Activated CD4-positive, alpha-beta T cell treated with anti-CD3 and anti-CD28 coated beads for 36 hours (primary cell): ENCODE results near the gene LRPAP1. TPM values are rescaled to one million over a fixed set of nuclear protein-coding genes. Genes with fewer than 3 reads are reported as not detected.
"Not testable (repeated sequence)": the region's sequence is repeated elsewhere in the genome, so short reads cannot be mapped to it uniquely, and the experiment has no call there.

Source experiments
- ATAC-seq: fragments of 200-7000 bp; cut with Tn5 transposase; one replicate; pipeline ENCODE4 v1.10.0; 2021; ENCODE audit warnings: mild to moderate bottlenecking, moderate library complexity
- CTCF ChIA-PET: fragments of 350-600 bp; sonication (Branson Sonifier 250); formaldehyde crosslinking; loops from one replicate; lab custom pipeline; 2021; ENCODE audit warnings: antibody characterized with exemption; lab: Charles Lee
- POLR2A ChIA-PET: fragments of 350-600 bp; sonication (Branson Sonifier 250); formaldehyde crosslinking; loops from one replicate; lab custom pipeline; 2021; ENCODE audit warnings: antibody characterized with exemption, inconsistent platforms; lab: Charles Lee
- DNase-seq: peaks from one replicate; pipeline ENCODE4 v3.0.0-alpha.2; 2020
- H3K27ac Mint-ChIP-seq: one replicate; pipeline ENCODE4 v1.8.0; 2021; ENCODE audit warnings: mixed read lengths
- H3K27me3 Mint-ChIP-seq: one replicate; pipeline ENCODE4 v1.8.0; 2021; ENCODE audit warnings: mixed read lengths
- H3K36me3 Mint-ChIP-seq: one replicate; pipeline ENCODE4 v1.8.0; 2021; ENCODE audit warnings: low read depth, mixed read lengths
- H3K4me1 Mint-ChIP-seq: one replicate; pipeline ENCODE4 v1.8.0; 2021; ENCODE audit warnings: mixed read lengths
- H3K4me3 Mint-ChIP-seq: one replicate; pipeline ENCODE4 v1.8.0; 2021; ENCODE audit warnings: mild to moderate bottlenecking, moderate library complexity, mixed read lengths
- H3K9me3 Mint-ChIP-seq: one replicate; pipeline ENCODE4 v1.8.0; 2021; ENCODE audit warnings: low read depth, mixed read lengths
- intact Hi-C, 2 experiments: fragments of 100-400 bp; cut with DNase I in 1 of 2; cut with micrococcal nuclease in 1 of 2; formaldehyde crosslinking; loops; one replicate each; pipeline versions ENCODE4 v1.14.2 to v1.15.1; 2022 to 2024; cut with DNase I, micrococcal nuclease
- total RNA-seq, 2 experiments: library from RNA; stranded (reverse); gene quantifications; one replicate each; pipeline ENCODE4 v1.2.3, GENCODE V29; 2021

Gene LRPAP1
- total RNA-seq, 2 experiments from 2014 or later: 50.8 to 53.4 TPM

DNA sequence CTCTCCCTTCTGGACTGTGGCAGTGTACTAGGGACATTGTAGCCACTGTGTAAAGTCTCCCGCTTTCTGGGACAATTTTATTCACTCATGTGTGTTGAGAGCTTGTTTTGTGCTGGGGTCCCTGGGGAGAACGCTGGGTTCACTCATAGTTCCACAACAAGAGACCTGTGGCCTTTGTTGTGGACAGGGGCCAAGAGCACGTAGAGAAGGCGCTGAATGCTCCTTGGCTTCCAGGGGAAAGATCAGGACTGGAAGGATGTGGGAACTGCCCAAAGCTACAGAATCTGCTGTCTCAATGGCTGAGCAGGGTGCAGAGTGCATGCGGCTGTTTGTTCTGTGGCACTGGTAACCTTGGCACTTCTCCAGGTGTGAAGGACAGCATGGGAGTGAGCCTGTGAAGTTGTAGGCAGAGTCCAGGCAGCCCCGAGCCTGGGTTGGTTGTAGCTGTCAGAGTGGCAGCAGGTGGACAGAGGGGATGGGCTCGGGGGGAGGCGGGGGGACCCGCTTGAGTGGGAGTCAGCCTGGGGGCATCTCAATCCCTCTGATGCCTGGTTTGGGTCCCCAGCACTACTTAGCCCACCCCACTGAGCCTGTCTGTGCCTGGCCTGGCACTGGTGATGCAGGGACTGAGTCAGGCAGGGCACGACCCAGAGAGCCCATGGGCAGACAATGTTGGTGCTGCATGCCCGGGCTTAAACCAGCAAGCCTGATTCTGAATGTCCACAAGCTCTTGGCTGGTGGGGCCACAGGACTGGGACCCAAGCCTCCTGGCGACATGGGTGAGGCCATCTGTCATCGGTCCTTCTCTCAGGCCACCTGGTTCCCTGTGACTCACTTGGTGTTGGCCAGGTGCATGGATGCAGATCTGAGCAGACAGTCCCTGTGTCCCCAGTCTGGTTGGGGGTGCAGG is 27.4 kb upstream of the LRPAP1 start:
- H3K27ac Mint-ChIP-seq, H3K36me3 Mint-ChIP-seq, POLR2A ChIA-PET, DNase-seq, H3K4me1 Mint-ChIP-seq, intact Hi-C loops, H3K9me3 Mint-ChIP-seq, H3K27me3 Mint-ChIP-seq, CTCF ChIA-PET, ATAC-seq, H3K4me3 Mint-ChIP-seq: not testable (repeated sequence)

DNA sequence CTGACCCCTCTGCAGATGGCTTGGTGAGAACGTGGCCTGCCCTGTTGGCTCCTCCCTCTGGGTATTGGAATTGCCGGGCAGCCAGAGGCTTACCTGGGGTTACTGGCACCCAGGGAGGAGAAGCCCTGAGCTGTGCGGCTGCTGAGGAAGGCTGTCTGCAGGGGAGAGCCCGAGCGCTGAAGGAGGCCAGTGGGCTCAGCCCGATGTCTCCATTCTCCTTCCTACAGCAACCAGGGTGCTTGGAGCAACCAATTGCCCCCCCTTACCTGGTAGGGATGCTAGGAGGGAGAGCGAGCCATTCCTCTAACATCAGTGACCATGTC is 26.3 kb upstream of the LRPAP1 start:
- H3K36me3 Mint-ChIP-seq, H3K4me1 Mint-ChIP-seq, POLR2A ChIA-PET, H3K9me3 Mint-ChIP-seq, intact Hi-C loops, H3K27ac Mint-ChIP-seq, H3K4me3 Mint-ChIP-seq, H3K27me3 Mint-ChIP-seq, CTCF ChIA-PET, DNase-seq, ATAC-seq: not testable (repeated sequence)

DNA sequence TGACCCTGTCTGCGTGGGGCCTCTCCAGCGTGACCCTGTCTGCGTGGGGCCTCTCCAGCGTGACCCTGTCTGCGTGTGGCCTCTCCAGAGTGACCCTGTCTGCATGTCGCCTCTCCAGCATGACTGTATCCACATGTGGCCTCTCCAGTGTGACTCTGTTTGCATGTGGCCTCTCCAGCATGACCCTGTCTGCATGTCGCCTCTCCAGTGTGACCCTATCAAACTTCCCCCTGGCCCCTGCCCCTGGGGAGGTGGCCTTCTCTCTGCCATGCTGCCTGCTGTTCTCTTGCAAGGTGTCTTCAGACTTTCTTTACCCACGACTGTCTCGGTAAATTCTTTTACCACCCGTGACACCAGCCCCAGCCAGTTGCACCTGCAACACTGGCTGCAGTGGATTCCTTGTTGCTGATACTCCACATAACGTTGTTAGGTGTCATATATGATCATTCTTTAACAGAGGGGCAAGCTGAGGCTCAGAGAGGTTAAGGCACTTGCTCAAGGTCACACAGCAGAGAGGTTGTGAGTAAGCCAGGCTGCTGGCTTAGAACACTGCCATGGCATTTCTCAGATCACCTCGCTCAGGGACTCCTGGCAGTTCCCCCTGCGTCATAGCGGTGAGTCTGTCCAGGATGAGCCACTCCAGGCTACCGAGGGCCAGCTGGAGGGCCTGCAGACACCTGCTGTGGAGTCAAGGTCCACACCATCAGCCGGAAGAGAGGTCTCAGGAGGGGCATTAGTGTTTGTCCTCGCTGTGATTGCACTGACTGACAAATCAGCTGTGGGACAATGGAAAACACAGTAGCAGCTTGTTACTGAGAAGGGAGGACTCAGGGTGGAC is 25.7 kb upstream of the LRPAP1 start:
- H3K4me1 Mint-ChIP-seq, H3K9me3 Mint-ChIP-seq, DNase-seq, intact Hi-C loops, H3K4me3 Mint-ChIP-seq, CTCF ChIA-PET, H3K36me3 Mint-ChIP-seq, POLR2A ChIA-PET, H3K27me3 Mint-ChIP-seq, H3K27ac Mint-ChIP-seq, ATAC-seq: not testable (repeated sequence)

DNA sequence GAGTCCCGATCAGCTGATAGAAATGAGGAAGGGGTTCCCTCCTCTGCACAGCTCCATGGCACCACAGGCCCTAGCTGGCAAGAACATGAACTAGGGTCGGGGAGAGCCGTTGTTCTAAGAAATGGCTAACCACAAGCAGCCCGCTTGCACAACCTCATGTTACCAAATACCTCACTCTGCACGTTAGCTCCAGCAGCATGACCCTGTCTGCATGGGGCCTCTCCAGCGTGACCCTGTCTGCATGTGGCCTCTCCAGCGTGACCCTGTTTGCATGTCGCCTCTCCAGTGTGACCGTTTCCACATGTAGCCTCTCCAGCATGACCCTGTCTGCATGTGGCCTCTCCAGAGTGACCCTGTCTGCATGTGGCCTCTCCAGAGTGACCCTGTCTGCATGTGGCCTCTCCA is 24.9 kb upstream of the LRPAP1 start:
- intact Hi-C loops, H3K27ac Mint-ChIP-seq, POLR2A ChIA-PET, CTCF ChIA-PET, H3K4me3 Mint-ChIP-seq, H3K27me3 Mint-ChIP-seq, H3K4me1 Mint-ChIP-seq, H3K36me3 Mint-ChIP-seq, DNase-seq, ATAC-seq, H3K9me3 Mint-ChIP-seq: not testable (repeated sequence)

DNA sequence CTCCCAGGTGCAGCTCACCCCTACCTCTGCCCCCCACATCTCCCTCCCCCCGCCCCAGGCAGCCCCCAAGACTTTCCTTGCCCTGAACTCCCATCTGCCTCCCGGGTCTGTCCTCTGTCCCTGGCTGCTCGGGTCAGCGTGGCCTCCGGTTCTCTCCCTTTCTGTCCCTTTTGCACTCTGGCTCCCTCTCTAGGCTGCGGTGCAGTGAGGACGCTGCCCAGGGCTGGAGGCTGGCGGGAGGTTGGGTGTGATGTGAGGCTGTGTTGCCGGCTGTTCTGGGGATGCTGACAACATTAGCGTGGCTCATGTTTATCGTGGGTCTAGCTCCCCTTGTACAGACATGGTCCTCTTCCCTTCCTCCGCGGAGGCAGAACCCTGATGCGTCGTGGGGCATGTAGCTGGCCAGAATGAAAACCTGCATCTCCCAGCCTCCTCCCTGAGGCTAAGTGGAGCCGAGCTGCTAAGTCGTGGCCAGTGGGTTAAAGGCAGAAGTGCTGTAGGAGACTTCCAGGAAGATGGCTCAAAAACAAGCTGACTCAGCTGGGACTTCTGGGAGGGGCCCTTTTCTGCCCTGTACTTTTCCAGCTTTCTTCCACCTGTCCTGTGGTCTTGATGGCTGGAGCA is 24.1 kb upstream of the LRPAP1 start:
- H3K9me3 Mint-ChIP-seq, ATAC-seq, H3K4me1 Mint-ChIP-seq, CTCF ChIA-PET, POLR2A ChIA-PET, H3K27me3 Mint-ChIP-seq, H3K36me3 Mint-ChIP-seq, H3K4me3 Mint-ChIP-seq, DNase-seq, intact Hi-C loops, H3K27ac Mint-ChIP-seq: not testable (repeated sequence)

DNA sequence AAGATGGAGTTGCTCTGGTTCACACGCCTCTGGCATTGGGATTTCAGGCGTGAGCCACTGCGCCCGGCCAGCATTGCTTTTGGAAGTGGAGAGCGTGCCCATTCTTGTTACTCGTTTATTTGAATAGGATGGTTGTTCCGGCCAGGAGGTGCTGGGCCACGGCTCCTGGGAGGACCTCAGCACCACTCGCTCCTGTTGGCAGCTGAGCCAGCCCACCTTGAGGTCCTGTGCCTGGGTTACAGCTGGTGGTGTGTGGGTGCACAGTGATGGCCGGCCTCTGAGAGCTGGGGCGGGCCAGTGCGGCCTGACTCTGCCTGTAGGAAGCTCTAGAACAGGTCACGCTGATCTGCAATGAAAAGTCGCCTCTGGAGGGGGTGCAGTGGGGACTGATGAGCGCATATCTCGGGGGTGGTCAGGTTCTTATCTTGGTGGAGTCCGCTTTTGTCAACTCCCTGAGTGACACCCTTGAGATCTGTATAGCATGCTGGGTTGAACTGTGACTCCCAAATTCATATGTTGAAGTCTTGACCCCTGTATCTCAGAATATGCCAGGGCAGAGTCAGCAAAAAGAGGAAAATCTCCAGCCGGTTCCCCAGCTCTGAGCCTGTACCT is 23.3 kb upstream of the LRPAP1 start:
- H3K36me3 Mint-ChIP-seq, H3K4me3 Mint-ChIP-seq, H3K9me3 Mint-ChIP-seq, H3K4me1 Mint-ChIP-seq, DNase-seq, H3K27ac Mint-ChIP-seq, intact Hi-C loops, CTCF ChIA-PET, ATAC-seq, POLR2A ChIA-PET, H3K27me3 Mint-ChIP-seq: not testable (repeated sequence)

DNA sequence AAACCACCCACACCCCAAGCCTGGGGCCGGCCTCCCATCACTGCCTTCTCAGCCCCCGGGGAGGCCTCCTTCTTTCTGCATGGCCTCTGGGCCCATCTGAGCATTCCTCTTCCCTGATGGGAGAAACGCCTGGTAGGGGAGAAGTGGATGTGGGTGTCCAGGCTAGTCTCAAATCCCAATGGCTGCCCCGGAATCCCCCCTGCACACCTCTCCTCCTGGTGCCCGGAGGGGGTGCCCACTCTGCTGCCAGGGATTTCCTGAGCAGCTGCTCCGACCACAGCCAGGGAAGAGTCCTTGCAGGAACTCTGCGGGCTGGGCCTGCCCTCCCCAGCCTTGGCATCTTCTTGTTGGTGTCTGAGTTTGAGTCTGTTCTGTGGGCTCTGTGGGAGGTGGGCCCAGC is 19.1 kb upstream of the LRPAP1 start:
- H3K4me1 Mint-ChIP-seq, H3K4me3 Mint-ChIP-seq, H3K27ac Mint-ChIP-seq, POLR2A ChIA-PET, H3K9me3 Mint-ChIP-seq, intact Hi-C loops, CTCF ChIA-PET, DNase-seq, H3K27me3 Mint-ChIP-seq, H3K36me3 Mint-ChIP-seq, ATAC-seq: not testable (repeated sequence)

DNA sequence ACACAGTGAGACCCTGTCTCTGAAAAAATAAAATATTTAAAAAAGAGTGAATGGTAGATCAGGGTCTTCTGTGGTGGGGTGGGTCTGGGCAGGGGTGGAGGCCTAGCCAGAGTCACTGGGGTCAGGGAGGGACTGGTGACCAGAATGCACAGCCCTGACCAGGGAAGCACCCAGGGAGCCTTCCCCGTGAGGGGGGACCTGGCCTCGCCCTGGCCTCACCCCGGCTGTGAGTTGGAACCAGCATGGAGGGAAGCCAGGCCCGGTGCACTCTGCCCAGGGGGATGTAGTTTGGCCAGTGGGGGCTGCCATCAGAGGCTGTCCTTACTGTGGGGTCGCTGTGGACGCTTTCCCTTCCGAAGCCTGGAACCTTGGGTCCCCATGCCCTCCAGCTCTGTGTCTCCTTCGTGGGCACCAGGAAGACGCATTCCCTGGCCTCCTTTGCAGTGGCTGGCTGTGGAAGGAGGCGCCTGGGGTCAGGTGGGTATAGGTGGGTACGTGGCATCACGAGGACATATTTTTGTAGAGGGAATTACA is 18.6 kb upstream of the LRPAP1 start:
- H3K4me3 Mint-ChIP-seq, H3K36me3 Mint-ChIP-seq, CTCF ChIA-PET, H3K27ac Mint-ChIP-seq, POLR2A ChIA-PET, H3K4me1 Mint-ChIP-seq, intact Hi-C loops, DNase-seq, H3K9me3 Mint-ChIP-seq, H3K27me3 Mint-ChIP-seq, ATAC-seq: not testable (repeated sequence)

DNA sequence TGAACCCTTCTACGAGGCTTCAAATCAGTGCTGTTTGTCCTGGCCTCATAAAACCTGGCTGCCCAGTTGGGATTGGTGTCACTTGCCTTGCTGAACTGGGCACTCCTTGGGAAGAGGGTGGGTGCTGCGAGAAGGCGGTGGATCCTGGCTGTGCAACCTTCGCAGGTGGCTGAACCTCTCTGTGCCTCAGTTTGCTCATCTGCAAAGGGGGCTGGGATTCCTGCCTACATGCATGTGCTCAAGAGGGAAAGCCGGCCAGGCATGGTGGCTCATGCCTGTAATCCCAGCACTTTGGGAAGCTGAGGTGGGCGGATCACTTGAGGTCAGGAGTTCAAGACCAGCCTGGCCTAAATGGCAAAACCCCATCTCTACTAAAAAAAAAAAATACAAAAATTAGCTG is 17.8 kb upstream of the LRPAP1 start:
- H3K36me3 Mint-ChIP-seq, intact Hi-C loops, H3K9me3 Mint-ChIP-seq, ATAC-seq, H3K4me3 Mint-ChIP-seq, DNase-seq, H3K4me1 Mint-ChIP-seq, H3K27me3 Mint-ChIP-seq, POLR2A ChIA-PET, CTCF ChIA-PET, H3K27ac Mint-ChIP-seq: not testable (repeated sequence)

DNA sequence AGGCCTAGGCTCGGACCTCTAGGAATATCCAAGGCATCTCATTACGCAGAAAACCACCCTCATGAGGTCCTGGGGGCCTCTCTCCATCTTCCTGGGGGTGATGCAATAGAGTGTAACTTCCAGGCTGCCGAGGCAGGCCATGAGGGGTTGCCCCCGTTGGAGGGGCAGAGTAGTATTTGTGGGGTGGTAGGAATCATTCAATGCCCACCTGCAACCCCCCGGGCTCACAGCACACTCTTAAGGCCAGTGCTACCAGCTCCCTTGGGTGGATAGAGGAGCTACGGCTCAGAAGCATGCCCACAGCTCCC is 17.4 kb upstream of the LRPAP1 start:
- H3K9me3 Mint-ChIP-seq, H3K4me3 Mint-ChIP-seq, CTCF ChIA-PET, H3K27me3 Mint-ChIP-seq, H3K4me1 Mint-ChIP-seq, DNase-seq, intact Hi-C loops, H3K36me3 Mint-ChIP-seq, ATAC-seq, H3K27ac Mint-ChIP-seq, POLR2A ChIA-PET: not testable (repeated sequence)

DNA sequence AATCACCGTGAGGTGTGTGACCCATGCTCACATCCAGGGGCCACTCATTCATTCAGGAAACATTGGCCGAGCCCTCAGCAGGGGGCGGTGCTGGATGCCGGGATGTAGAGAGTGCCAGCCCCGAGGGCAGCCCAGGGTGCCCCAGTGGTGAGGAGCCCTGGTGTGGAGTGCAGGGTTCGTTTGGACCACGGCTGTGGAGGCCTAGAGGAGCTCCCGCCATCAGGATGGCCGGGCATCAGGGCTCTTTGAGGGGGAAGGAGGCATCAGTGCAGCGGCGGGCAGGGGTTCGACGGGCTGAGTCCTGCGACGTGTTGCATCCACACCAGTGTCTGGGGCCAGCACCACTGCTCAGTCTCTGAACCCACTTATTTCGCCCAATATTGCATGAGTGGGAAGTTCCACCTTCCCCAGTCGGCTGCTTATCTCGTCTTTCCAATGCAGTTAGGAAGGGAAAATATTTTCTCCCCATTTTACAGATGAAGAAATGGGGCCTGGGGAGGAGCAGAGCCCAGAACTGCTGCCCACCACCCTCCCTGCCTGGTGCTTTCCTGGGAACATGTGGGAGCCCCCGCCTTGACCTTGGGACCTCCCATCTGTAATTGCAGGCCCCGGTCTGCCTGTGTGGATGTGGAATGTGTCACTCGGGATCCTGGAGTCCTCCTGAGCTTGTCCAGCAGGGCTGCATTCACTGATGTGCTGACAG is 16.9 kb upstream of the LRPAP1 start:
- DNase-seq, H3K36me3 Mint-ChIP-seq, H3K4me1 Mint-ChIP-seq, H3K4me3 Mint-ChIP-seq, H3K27ac Mint-ChIP-seq, CTCF ChIA-PET, H3K27me3 Mint-ChIP-seq, ATAC-seq, H3K9me3 Mint-ChIP-seq, POLR2A ChIA-PET, intact Hi-C loops: not testable (repeated sequence)
